Prostate gland (tissue), 2 donors: ENCODE measurements around the gene TMEM184A.

Experiments
- POLR2A ChIP-seq: fragments of 450-650 bp; IDR thresholded peaks from one replicate; pipeline ENCODE4 v1.6.1; 2016; ENCODE audit warnings: antibody characterized with exemption, mild to moderate bottlenecking
- POLR2AphosphoS5 ChIP-seq: sonication (generic); formaldehyde crosslinking; IDR thresholded peaks from one replicate; pipeline ENCODE4 v1.6.1; 2017; ENCODE audit warnings: antibody characterized with exemption
- TF ChIP-seq, protein P1 (sequence below), 4 experiments: fragments of 200-600 bp in 2 of 4; fragments of 450-650 bp in 2 of 4; sonication (generic) in 2 of 4; IDR thresholded peaks; 1 replicate in 3 of 4; 2 replicates in 1 of 4; pipeline ENCODE4 v1.5.1; 2016 to 2019; ENCODE audit warnings: antibody characterized with exemption in 4 of 4, mild to moderate bottlenecking in 2 of 4, moderate library complexity in 2 of 4

DNA sequence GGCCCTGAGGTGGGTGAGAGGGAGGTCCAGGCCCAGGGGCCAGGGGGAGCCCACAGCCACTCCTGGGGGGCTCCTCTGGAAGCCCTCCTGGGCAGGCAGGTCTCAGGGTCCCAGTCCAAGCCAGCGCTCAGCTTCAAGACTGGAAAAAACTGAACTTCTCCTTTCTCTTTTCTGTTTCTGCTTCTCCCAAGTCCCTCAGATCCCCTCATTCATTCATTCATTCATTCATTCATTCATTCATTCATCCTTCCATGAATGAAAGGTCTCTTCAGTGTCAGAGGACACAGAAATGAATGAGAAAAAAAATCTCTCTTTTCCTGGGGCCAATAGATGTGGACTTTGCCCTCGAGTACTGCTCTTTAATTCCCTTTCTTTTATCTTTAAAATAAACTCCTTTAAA is 48.4 kb upstream of the TMEM184A start:
- TF ChIP-seq, protein P1, sequence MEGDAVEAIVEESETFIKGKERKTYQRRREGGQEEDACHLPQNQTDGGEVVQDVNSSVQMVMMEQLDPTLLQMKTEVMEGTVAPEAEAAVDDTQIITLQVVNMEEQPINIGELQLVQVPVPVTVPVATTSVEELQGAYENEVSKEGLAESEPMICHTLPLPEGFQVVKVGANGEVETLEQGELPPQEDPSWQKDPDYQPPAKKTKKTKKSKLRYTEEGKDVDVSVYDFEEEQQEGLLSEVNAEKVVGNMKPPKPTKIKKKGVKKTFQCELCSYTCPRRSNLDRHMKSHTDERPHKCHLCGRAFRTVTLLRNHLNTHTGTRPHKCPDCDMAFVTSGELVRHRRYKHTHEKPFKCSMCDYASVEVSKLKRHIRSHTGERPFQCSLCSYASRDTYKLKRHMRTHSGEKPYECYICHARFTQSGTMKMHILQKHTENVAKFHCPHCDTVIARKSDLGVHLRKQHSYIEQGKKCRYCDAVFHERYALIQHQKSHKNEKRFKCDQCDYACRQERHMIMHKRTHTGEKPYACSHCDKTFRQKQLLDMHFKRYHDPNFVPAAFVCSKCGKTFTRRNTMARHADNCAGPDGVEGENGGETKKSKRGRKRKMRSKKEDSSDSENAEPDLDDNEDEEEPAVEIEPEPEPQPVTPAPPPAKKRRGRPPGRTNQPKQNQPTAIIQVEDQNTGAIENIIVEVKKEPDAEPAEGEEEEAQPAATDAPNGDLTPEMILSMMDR (IDR thresholded peaks at IDR 0.05) = no peak
- TF ChIP-seq POLR2AphosphoS5 (no peak), POLR2A (no peak)
